DOHH2 (cell line): Measurements from ENCODE around the gene FASTKD1.
"Not testable (repeated sequence)": the region's sequence is repeated elsewhere in the genome, so short reads cannot be mapped to it uniquely, and the experiment has no call there.

Experiments
- H3F3A ChIP-seq: fragments of 200-600 bp; sonication (generic), shearing (Covaris generic); 2 replicates; pipeline ENCODE4 v1.6.0; 2016; ENCODE audit warnings: antibody characterized with exemption, mild to moderate bottlenecking; ENCODE audit not compliant: control insufficient read depth, insufficient read depth
- H3K27ac ChIP-seq: fragments of 200-600 bp; sonication (generic); 2 replicates; pipeline ENCODE4 v1.5.1; 2014; ENCODE audit warnings: low read depth, mild to moderate bottlenecking, low read length, moderate library complexity
- H3K27me3 ChIP-seq: fragments of 200-600 bp; sonication (generic); 2 replicates; pipeline ENCODE4 v1.6.1; 2014; ENCODE audit warnings: mild to moderate bottlenecking, low read length, mixed read lengths; ENCODE audit not compliant: control insufficient read depth
- H3K36me3 ChIP-seq: fragments of 200-600 bp; sonication (generic); 2 replicates; pipeline ENCODE4 v1.6.1; 2014; ENCODE audit warnings: mild to moderate bottlenecking, low read length, moderate library complexity, mixed read lengths; ENCODE audit not compliant: control insufficient read depth
- H3K4me1 ChIP-seq: fragments of 200-600 bp; sonication (generic); 2 replicates; pipeline ENCODE4 v1.6.1; 2014; ENCODE audit warnings: mild to moderate bottlenecking, low read length, mixed read lengths; ENCODE audit not compliant: control insufficient read depth
- H3K4me2 ChIP-seq: fragments of 200-600 bp; sonication (generic); 2 replicates; pipeline ENCODE4 v1.6.0; 2014; ENCODE audit warnings: mild to moderate bottlenecking, low read length, moderate library complexity
- H3K4me3 ChIP-seq: fragments of 200-600 bp; sonication (generic); 2 replicates; pipeline ENCODE4 v1.5.1; 2014; ENCODE audit warnings: mild to moderate bottlenecking, low read length, mixed read lengths
- H3K79me2 ChIP-seq: fragments of 200-600 bp; sonication (generic); 2 replicates; pipeline ENCODE4 v1.6.1; 2014; ENCODE audit warnings: mild to moderate bottlenecking, low read length, mixed read lengths; ENCODE audit not compliant: control insufficient read depth
- H3K9me2 ChIP-seq: fragments of 200-600 bp; sonication (generic); replicated peaks from 2 replicates; pipeline ENCODE4 v1.6.1; 2014; ENCODE audit warnings: mild to moderate bottlenecking, low read length, mixed read lengths; ENCODE audit not compliant: control insufficient read depth
- H3K9me3 ChIP-seq: fragments of 200-600 bp; sonication (generic); 2 replicates; pipeline ENCODE4 v1.6.1; 2014; ENCODE audit warnings: antibody characterized with exemption, low read length, mixed read lengths; ENCODE audit not compliant: control insufficient read depth, insufficient read depth
- H4K20me1 ChIP-seq: fragments of 200-600 bp; sonication (generic); 2 replicates; pipeline ENCODE4 v1.6.0; 2014; ENCODE audit warnings: low read depth, mild to moderate bottlenecking, antibody characterized with exemption, low read length, moderate library complexity; ENCODE audit not compliant: control insufficient read depth, insufficient read depth
- EZH2phosphoT487 ChIP-seq: fragments of 200-600 bp; sonication (generic); IDR thresholded peaks from 2 replicates; pipeline ENCODE4 v1.6.1; 2017; ENCODE audit warnings: borderline replicate concordance, mild to moderate bottlenecking, antibody characterized with exemption, low read length, moderate library complexity, mixed read lengths
- TF ChIP-seq, protein P1 (sequence below): fragments of 200-600 bp; sonication (generic); IDR thresholded peaks from one replicate; pipeline ENCODE4 v1.5.1; 2014; ENCODE audit warnings: antibody characterized with exemption, mild to moderate bottlenecking, low read depth, low read length; ENCODE audit not compliant: poor library complexity, severe bottlenecking

FASTKD1 gene

DNA sequence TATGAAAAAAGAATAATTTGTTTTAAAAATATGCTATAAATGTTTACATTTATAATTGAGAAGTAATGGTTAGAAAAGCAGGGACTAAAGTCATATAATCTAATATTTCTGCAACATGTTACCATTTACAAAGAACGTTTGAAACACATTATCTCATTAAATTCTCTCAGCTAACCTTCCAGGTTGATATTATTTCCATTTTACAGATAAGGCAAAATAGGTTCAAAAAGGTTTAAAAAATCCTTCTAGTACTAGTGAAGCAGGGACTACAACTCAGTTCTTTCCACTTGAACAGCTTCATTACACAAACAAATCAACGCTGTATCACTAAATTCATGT, 875 bp downstream of the FASTKD1 start:
- Histone ChIP-seq H3K36me3 (peaks cover 4% of the 10 kb centered on the region; the same call in 1 of the 2 replicates), H3K9me3 (no peaks in the 10 kb centered on the region), H4K20me1 (no peaks in the 10 kb centered on the region), H3K4me1 (peaks cover 10% of the 10 kb centered on the region), H3K4me3 (peak overlapping the region; percentile 82), H3K27me3 (peaks cover 7% of the 10 kb centered on the region; the same call in 1 of the 2 replicates), H3K79me2 (peaks cover 31% of the 10 kb centered on the region), H3K9me2 (no peaks in the 10 kb centered on the region), H3F3A (no peaks in the 10 kb centered on the region), H3K4me2 (peak overlapping the region; percentile 84), H3K27ac (no peak overlapping the region)
- TF ChIP-seq, protein P1, sequence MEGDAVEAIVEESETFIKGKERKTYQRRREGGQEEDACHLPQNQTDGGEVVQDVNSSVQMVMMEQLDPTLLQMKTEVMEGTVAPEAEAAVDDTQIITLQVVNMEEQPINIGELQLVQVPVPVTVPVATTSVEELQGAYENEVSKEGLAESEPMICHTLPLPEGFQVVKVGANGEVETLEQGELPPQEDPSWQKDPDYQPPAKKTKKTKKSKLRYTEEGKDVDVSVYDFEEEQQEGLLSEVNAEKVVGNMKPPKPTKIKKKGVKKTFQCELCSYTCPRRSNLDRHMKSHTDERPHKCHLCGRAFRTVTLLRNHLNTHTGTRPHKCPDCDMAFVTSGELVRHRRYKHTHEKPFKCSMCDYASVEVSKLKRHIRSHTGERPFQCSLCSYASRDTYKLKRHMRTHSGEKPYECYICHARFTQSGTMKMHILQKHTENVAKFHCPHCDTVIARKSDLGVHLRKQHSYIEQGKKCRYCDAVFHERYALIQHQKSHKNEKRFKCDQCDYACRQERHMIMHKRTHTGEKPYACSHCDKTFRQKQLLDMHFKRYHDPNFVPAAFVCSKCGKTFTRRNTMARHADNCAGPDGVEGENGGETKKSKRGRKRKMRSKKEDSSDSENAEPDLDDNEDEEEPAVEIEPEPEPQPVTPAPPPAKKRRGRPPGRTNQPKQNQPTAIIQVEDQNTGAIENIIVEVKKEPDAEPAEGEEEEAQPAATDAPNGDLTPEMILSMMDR = no peak
- TF ChIP-seq EZH2phosphoT487 = no peak

DNA sequence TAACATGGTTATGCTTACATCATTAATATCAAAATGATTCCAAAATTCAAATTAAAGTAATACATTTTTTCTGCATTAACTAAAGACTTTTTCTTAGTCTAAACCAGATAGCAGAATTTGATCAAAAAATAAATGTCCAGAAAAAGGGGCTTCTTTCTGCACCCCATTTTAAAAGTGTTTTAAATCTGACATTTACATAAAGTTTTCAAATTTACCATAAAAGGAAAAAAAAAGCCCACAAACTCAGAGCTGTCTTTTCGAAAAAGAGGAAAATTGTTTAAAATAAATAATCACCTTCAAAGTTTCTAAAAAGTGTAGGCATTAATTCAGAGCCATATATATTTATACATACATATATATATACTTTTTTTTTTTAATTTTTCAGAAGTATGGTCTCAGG, 1.5 kb downstream of the FASTKD1 start:
- Histone ChIP-seq H3K9me3 (no peaks in the 10 kb centered on the region), H3K4me3 (peak overlapping the region; percentile 29), H3K9me2 (no peaks in the 10 kb centered on the region), H3K4me1 (peaks cover 10% of the 10 kb centered on the region), H3F3A (no peaks in the 10 kb centered on the region), H3K27ac (no peak overlapping the region), H3K4me2 (peak overlapping the region; percentile 45), H3K27me3 (peaks cover 4% of the 10 kb centered on the region; the same call in 1 of the 2 replicates), H4K20me1 (no peaks in the 10 kb centered on the region), H3K79me2 (peaks cover 31% of the 10 kb centered on the region), H3K36me3 (peaks cover 5% of the 10 kb centered on the region)
- TF ChIP-seq, protein P1 = no peak
- TF ChIP-seq EZH2phosphoT487 = no peak

GRCh38 chr2:169571571-169571970, 2.1 kb downstream of the FASTKD1 start:
- no peaks in the 10 kb centered on the region for H3K9me3 ChIP-seq
- no peaks in the 10 kb centered on the region for H4K20me1 ChIP-seq
- peak overlapping the region; percentile 45 for H3K4me2 ChIP-seq
- H3K9me2 ChIP-seq = no peaks in the 10 kb centered on the region
- peaks cover 7% of the 10 kb centered on the region for H3K36me3 ChIP-seq
- peaks cover 10% of the 10 kb centered on the region for H3K4me1 ChIP-seq
- H3F3A ChIP-seq = no peaks in the 10 kb centered on the region
- H3K27ac ChIP-seq = no peak overlapping the region
- H3K79me2 ChIP-seq = peaks cover 31% of the 10 kb centered on the region
- peak overlapping the region; percentile 29 for H3K4me3 ChIP-seq
- TF ChIP-seq, protein P1 = no peak
- TF ChIP-seq EZH2phosphoT487 = no peak
- H3K27me3 ChIP-seq = no peaks in the 10 kb centered on the region; the same call in 1 of the 2 replicates

DNA sequence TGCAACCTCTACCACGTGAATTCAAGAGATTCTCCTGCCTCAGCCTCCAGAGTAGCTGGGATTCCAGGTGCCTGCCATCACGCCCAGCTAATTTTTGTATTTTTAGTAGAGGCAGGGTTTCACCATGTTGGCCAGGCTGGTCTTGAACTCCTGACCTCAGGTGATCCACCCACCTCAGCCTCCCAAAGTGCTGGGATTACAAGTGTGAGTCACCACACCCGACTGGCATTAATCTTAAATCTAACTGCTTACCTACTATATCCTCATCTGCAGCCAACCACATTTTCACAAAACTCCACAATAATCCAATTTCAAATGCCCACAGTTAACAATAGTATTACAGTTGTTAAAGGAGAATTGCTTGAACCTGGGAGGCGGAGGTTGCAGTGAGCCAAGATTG, 2.9 kb downstream of the FASTKD1 start:
- H3K79me2 ChIP-seq = peaks cover 31% of the 10 kb centered on the region
- not testable (repeated sequence) for H3F3A ChIP-seq, H3K4me2 ChIP-seq, H4K20me1 ChIP-seq, H3K27me3 ChIP-seq, H3K27ac ChIP-seq, H3K9me2 ChIP-seq, H3K4me3 ChIP-seq, H3K9me3 ChIP-seq, H3K4me1 ChIP-seq, H3K36me3 ChIP-seq
